Nephron progenitor cell (in vitro differentiated cells): Measurements from ENCODE around the gene SCGB1D1.

ENCODE experiments used
- DNase-seq: peaks from one replicate; pipeline ENCODE4 v3.0.0; 2021
- H3K27ac Mint-ChIP-seq: 2 replicates; pipeline ENCODE4 v1.8.0; 2021; ENCODE audit warnings: mild to moderate bottlenecking, moderate library complexity, mixed read lengths
- H3K27me3 Mint-ChIP-seq: 2 replicates; pipeline ENCODE4 v1.8.0; 2021; ENCODE audit warnings: mild to moderate bottlenecking, low read depth, mixed read lengths; ENCODE audit not compliant: poor library complexity
- H3K36me3 Mint-ChIP-seq: 2 replicates; pipeline ENCODE4 v1.8.0; 2021; ENCODE audit warnings: low read depth, mixed read lengths
- H3K4me1 Mint-ChIP-seq: 2 replicates; pipeline ENCODE4 v1.8.0; 2021; ENCODE audit warnings: mixed read lengths
- H3K4me3 Mint-ChIP-seq: 2 replicates; pipeline ENCODE4 v1.8.0; 2021; ENCODE audit warnings: mild to moderate bottlenecking, moderate library complexity, mixed read lengths
- H3K9me3 Mint-ChIP-seq: 2 replicates; pipeline ENCODE4 v1.8.0; 2021; ENCODE audit warnings: mild to moderate bottlenecking, moderate library complexity, mixed read lengths
- TF ChIP-seq, protein P1 (sequence below): fragments of 200-600 bp; sonication (generic); IDR thresholded peaks from 2 replicates; pipeline ENCODE4 v1.5.0; 2021; ENCODE audit warnings: antibody characterized with exemption

SCGB1D1 gene

DNA sequence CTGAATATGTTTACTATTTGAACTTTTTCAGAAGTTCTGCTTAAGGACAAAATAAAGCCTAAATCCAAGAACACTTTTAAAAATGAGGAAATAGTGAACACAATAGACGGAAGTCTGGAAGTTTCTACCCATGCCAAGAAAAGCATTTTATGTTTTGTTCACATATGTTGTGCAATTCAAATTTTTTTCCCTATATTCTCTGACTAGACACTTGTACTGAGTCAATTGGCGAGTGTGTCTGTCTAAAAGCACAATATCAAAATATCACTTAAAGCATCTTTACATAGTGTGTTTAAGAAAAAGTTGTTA is 37.0 kb upstream of the SCGB1D1 start:
- H3K4me1 Mint-ChIP-seq: no peaks in the 10 kb centered on the region
- no peak overlapping the region for H3K27ac Mint-ChIP-seq
- no peak for DNase-seq
- no peaks in the 10 kb centered on the region for H3K27me3 Mint-ChIP-seq
- H3K9me3 Mint-ChIP-seq: no peaks in the 10 kb centered on the region
- no peak overlapping the region for H3K4me3 Mint-ChIP-seq
- TF ChIP-seq, protein P1, sequence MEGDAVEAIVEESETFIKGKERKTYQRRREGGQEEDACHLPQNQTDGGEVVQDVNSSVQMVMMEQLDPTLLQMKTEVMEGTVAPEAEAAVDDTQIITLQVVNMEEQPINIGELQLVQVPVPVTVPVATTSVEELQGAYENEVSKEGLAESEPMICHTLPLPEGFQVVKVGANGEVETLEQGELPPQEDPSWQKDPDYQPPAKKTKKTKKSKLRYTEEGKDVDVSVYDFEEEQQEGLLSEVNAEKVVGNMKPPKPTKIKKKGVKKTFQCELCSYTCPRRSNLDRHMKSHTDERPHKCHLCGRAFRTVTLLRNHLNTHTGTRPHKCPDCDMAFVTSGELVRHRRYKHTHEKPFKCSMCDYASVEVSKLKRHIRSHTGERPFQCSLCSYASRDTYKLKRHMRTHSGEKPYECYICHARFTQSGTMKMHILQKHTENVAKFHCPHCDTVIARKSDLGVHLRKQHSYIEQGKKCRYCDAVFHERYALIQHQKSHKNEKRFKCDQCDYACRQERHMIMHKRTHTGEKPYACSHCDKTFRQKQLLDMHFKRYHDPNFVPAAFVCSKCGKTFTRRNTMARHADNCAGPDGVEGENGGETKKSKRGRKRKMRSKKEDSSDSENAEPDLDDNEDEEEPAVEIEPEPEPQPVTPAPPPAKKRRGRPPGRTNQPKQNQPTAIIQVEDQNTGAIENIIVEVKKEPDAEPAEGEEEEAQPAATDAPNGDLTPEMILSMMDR: no peak
- H3K36me3 Mint-ChIP-seq: peaks cover 49% of the 10 kb centered on the region

DNA sequence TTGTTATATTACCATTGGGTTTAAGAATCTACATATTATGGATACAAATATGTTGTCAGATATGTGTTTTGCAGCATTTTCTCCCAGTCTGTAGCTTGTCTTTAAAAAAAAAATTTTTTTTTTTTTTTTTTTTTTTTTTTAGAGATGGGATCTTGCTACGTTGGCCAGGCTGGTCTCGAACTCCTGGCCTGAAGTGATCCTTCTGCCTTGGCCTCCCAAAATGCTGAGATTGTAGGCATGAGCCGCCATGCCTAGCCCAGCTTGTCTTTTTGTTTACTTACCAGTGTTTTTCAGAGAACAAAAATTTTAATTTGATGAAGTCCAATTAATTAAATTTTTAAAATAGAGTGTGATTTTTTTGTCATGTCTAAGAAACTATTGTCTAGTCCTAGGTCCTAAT is 36.4 kb upstream of the SCGB1D1 start:
- DNase-seq: no peak
- TF ChIP-seq, protein P1: no peak
- no peaks in the 10 kb centered on the region for H3K27me3 Mint-ChIP-seq
- H3K36me3 Mint-ChIP-seq: peaks cover 48% of the 10 kb centered on the region
- no peak overlapping the region for H3K27ac Mint-ChIP-seq
- no peaks in the 10 kb centered on the region for H3K4me1 Mint-ChIP-seq
- H3K9me3 Mint-ChIP-seq: no peaks in the 10 kb centered on the region
- no peak overlapping the region for H3K4me3 Mint-ChIP-seq

DNA sequence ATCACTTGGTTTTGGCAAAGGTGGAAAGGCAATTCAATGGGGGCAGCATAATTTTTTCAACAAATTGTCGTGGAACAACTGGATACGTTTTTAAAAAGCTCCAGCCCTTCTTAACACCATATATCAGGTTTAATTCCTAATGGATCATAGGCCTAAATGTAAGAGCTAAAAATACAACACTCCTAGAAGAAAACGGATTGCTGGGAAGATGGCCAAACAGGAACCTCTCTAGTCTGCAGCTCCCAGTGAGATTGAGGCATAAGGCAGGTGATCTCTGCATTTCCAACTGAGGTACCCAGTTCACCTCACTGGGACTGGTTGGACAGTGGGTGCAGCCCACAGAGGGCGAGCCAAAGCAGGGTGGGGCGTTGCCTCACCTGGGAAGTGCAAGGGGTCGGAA is 32.4 kb upstream of the SCGB1D1 start:
- H3K4me3 Mint-ChIP-seq: no peak overlapping the region
- H3K27me3 Mint-ChIP-seq: peaks cover 19% of the 10 kb centered on the region
- peaks cover 20% of the 10 kb centered on the region for H3K36me3 Mint-ChIP-seq
- H3K9me3 Mint-ChIP-seq: peaks cover 13% of the 10 kb centered on the region
- no peaks in the 10 kb centered on the region for H3K4me1 Mint-ChIP-seq
- no peak overlapping the region for H3K27ac Mint-ChIP-seq
- no peak for DNase-seq
- TF ChIP-seq, protein P1: no peak

DNA sequence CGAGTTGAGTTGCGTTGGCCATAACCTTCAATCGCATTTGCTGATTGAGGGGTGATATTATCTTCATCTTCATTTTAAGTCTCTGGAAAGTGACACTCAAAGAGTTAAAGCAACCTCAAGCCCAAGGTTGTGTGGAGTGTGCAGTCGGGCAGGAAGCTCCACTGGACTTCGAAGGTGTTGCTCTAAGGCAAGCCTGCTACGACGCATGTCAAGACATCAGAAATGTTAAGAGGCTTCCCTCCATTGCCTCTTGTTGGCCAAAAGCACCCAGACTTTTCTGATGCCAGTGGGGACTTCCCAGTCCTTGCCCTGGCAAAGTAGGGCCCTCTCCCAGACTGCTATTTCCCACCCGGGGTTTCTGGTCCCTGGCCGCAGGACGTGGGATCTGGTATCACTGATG is 23.6 kb upstream of the SCGB1D1 start:
- TF ChIP-seq, protein P1: no peak
- no peak overlapping the region for H3K27ac Mint-ChIP-seq
- H3K4me3 Mint-ChIP-seq: no peak overlapping the region
- H3K4me1 Mint-ChIP-seq: peaks cover 2% of the 10 kb centered on the region
- no peaks in the 10 kb centered on the region for H3K36me3 Mint-ChIP-seq
- DNase-seq: no peak
- peaks cover 37% of the 10 kb centered on the region for H3K27me3 Mint-ChIP-seq
- peaks cover under 1% of the 10 kb centered on the region for H3K9me3 Mint-ChIP-seq

DNA sequence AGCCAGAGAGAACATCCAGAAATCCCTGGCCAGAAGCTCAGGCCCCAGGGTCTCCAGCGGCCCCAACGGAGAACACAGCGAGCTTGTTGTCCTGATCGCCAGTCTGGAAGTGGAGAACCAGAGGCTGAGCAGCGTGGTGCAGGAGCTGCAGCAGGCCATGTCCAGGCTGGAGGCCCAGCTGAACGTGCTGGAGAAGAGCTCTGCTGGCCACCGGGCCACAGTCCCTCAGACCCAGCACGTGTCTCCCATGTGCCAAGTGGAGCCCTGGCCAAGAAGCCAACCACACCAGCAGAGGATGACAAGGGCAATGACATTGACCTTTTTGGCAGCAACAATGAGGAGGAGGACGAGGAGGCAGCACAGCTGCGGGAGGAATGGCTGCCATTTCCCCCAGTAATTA is 20.6 kb upstream of the SCGB1D1 start:
- Mint-ChIP-seq H3K27ac (no peak overlapping the region), H3K27me3 (peaks cover 55% of the 10 kb centered on the region), H3K9me3 (no peaks in the 10 kb centered on the region), H3K36me3 (no peaks in the 10 kb centered on the region), H3K4me1 (peaks cover 5% of the 10 kb centered on the region), H3K4me3 (no peak overlapping the region)
- TF ChIP-seq, protein P1: no peak
- no peak for DNase-seq

DNA sequence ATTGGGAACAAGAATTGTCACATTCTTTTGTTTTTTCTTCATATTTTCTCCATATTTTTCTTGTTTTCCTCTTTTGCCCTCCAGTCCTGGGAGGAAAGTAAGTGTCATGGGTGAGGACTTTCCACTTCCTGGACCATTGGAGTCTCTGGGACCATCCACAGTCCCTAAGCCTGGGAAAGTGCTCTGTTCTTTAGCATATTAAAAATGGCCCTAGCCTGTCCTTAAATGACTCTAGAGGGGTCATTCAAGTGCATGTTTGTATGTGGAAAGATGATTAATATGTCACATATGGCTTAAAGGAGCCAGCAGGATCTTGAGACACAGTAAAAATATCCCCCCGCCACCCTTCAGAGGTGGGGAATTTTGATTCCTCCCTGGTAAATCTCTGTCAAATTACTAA is 20.1 kb upstream of the SCGB1D1 start:
- DNase-seq: no peak
- Mint-ChIP-seq H3K27me3 (peaks cover 60% of the 10 kb centered on the region), H3K4me1 (peaks cover 5% of the 10 kb centered on the region), H3K36me3 (no peaks in the 10 kb centered on the region), H3K9me3 (no peaks in the 10 kb centered on the region), H3K4me3 (no peak overlapping the region), H3K27ac (no peak overlapping the region)
- TF ChIP-seq, protein P1: no peak
